Endothelial cell of umbilical vein (primary cell): ENCODE measurements around the gene ZNF75A. TPM values are rescaled to one million over a fixed set of nuclear protein-coding genes. Genes with fewer than 3 reads are reported as not detected.

Experiments used
- BruUV-seq: library from RNA; stranded (reverse); fragments of 400-500 nt; replicated peaks from 2 replicates; lab custom pipeline; 2021; lab: Mats Ljungman, UMichigan
- CTCF ChIA-PET: fragments of 300-600, 350-600 bp; sonication (Branson Sonifier 250); formaldehyde crosslinking; loops from one replicate; lab custom pipeline; 2021; ENCODE audit warnings: antibody characterized with exemption, inconsistent platforms; lab: Charles Lee
- POLR2A ChIA-PET: fragments of 300-600, 350-600 bp; sonication (Branson Sonifier 250); formaldehyde crosslinking; loops from one replicate; lab custom pipeline; 2021; ENCODE audit warnings: antibody characterized with exemption, inconsistent platforms; lab: Charles Lee
- DNase-seq: peaks from one replicate; pipeline ENCODE4 v3.0.0-alpha.2; 2011; ENCODE audit warnings: low read depth, low spot score
- FAIRE-seq: peaks from 2 replicates; lab custom pipeline; 2011; peaks lifted over from hg19 to GRCh38; lab: Jason Lieb, UNC
- H2AFZ ChIP-seq: 2 replicates; pipeline ENCODE4 v1.6.0; 2012; ENCODE audit warnings: low read depth, low read length, control low read depth, inconsistent platforms
- H3K27ac ChIP-seq: 2 replicates; pipeline ENCODE4 v1.5.1; 2011; ENCODE audit warnings: low read depth, mild to moderate bottlenecking, control low read depth, low read length, moderate library complexity; ENCODE audit not compliant: insufficient read depth
- H3K27me3 ChIP-seq, 2 experiments: 2 replicates each; pipeline versions ENCODE4 v1.6.0 to v1.6.1; 2011; ENCODE audit warnings: low read length in 2 of 2, mixed read lengths in 1 of 2; ENCODE audit not compliant: control insufficient read depth in 2 of 2, insufficient read depth in 2 of 2
- H3K36me3 ChIP-seq, 2 experiments: 2 replicates in 1 of 2; 3 replicates in 1 of 2; pipeline ENCODE4 v1.5.1; 2011; ENCODE audit warnings: low read length in 2 of 2, mild to moderate bottlenecking in 1 of 2, moderate library complexity in 1 of 2; ENCODE audit not compliant: control insufficient read depth in 2 of 2, insufficient read depth in 2 of 2; ENCODE audit errors: extremely low read depth in 1 of 2
- H3K4me1 ChIP-seq: 3 replicates; pipeline ENCODE4 v1.5.1; 2011; ENCODE audit warnings: mild to moderate bottlenecking, low read length; ENCODE audit not compliant: control insufficient read depth, insufficient read depth; ENCODE audit errors: extremely low read depth
- H3K4me2 ChIP-seq: 2 replicates; pipeline ENCODE4 v1.6.1; 2011; ENCODE audit warnings: low read length, control low read depth, mixed read lengths; ENCODE audit not compliant: insufficient read depth
- H3K4me3 ChIP-seq, 3 experiments: fragments of 200-600 bp in 1 of 3; sonication (generic), shearing (Covaris generic) in 1 of 3; replicated peaks in 1 of 3; 2 replicates each; pipeline ENCODE4 v1.5.1; 2011 to 2016; ENCODE audit warnings: control low read depth in 3 of 3, low read length in 3 of 3, mild to moderate bottlenecking in 2 of 3, inconsistent platforms in 1 of 3, low read depth in 1 of 3, moderate library complexity in 1 of 3; ENCODE audit not compliant: insufficient read depth in 1 of 3
- H3K79me2 ChIP-seq: 2 replicates; pipeline ENCODE4 v1.6.0; 2012; ENCODE audit warnings: low read length, inconsistent platforms; ENCODE audit not compliant: control insufficient read depth, insufficient read depth
- H3K9ac ChIP-seq: replicated peaks from 2 replicates; pipeline ENCODE3; 2011; ENCODE audit warnings: low read length, control low read depth; ENCODE audit not compliant: insufficient read depth; ENCODE audit errors: extremely low read depth
- H3K9me1 ChIP-seq: replicated peaks from 3 replicates; pipeline ENCODE4 v1.6.0; 2011; ENCODE audit warnings: mild to moderate bottlenecking, low read length; ENCODE audit not compliant: control insufficient read depth, insufficient read depth; ENCODE audit errors: extremely low read depth
- H3K9me3 ChIP-seq: replicated peaks from 2 replicates; pipeline ENCODE4 v1.5.1; 2012; ENCODE audit warnings: low read length, inconsistent platforms; ENCODE audit not compliant: control insufficient read depth, insufficient read depth
- H4K20me1 ChIP-seq: replicated peaks from 2 replicates; pipeline ENCODE3; 2011; ENCODE audit warnings: mild to moderate bottlenecking, low read length; ENCODE audit not compliant: control insufficient read depth, insufficient read depth; ENCODE audit errors: extremely low read depth
- CTCF ChIP-seq, 2 donors: IDR thresholded peaks; 1 replicate in 1 of 2; 2 replicates in 1 of 2; pipeline ENCODE4 v1.5.1; 2011; ENCODE audit warnings: low read length in 2 of 2, mild to moderate bottlenecking in 2 of 2, moderate library complexity in 2 of 2, control low read depth in 1 of 2, inconsistent platforms in 1 of 2, low read depth in 1 of 2; ENCODE audit not compliant: insufficient read depth in 1 of 2; ENCODE audit errors: extremely low read depth in 1 of 2
- EZH2 ChIP-seq: IDR thresholded peaks from 2 replicates; pipeline ENCODE4 v1.6.1; 2012; ENCODE audit warnings: borderline replicate concordance, low read depth, mild to moderate bottlenecking, moderate library complexity, low read length, inconsistent platforms; ENCODE audit not compliant: severe bottlenecking
- FOS ChIP-seq: IDR thresholded peaks from 2 replicates; pipeline ENCODE4 v1.6.1; 2011; ENCODE audit warnings: mild to moderate bottlenecking, low read length, moderate library complexity, borderline replicate concordance; ENCODE audit not compliant: insufficient read depth
- GATA2 ChIP-seq: IDR thresholded peaks from 2 replicates; pipeline ENCODE4 v1.7.0; 2011; ENCODE audit warnings: low read depth, mild to moderate bottlenecking, moderate library complexity, mixed read lengths, low read length; ENCODE audit not compliant: insufficient read length, insufficient read depth
- JUN ChIP-seq: IDR thresholded peaks from 2 replicates; pipeline ENCODE4 v1.6.1; 2011; ENCODE audit warnings: borderline replicate concordance, low read depth; ENCODE audit not compliant: insufficient read length, insufficient read depth
- MAX ChIP-seq: IDR thresholded peaks from 2 replicates; pipeline ENCODE4 v1.6.1; 2011; ENCODE audit not compliant: insufficient read depth, insufficient read length
- MYC ChIP-seq: IDR thresholded peaks from one replicate; pipeline ENCODE4 v1.6.1; 2011; ENCODE audit warnings: mild to moderate bottlenecking, low read depth, low read length
- POLR2A ChIP-seq: IDR thresholded peaks from 2 replicates; pipeline ENCODE4 v1.6.1; 2012; ENCODE audit warnings: low read depth, mild to moderate bottlenecking, control low read depth, low read length
- POLR2AphosphoS5 ChIP-seq: IDR thresholded peaks from 2 replicates; pipeline ENCODE4 v1.6.1; 2012; ENCODE audit warnings: low read depth, mild to moderate bottlenecking, control low read depth, low read length, moderate library complexity; ENCODE audit not compliant: insufficient read depth
- dilution Hi-C: fragments of 300-500 bp; cut with MboI; formaldehyde crosslinking; loops from one replicate; pipeline ENCODE4 v1.15.0; 2019; ENCODE audit warnings: low sequenced_read_pairs; ENCODE audit not compliant: extremely low pct_ligation_motif_present
- intact Hi-C: fragments of 100-400 bp; cut with micrococcal nuclease; formaldehyde crosslinking; loops from one replicate; pipeline ENCODE4 v1.10.0; 2022
- polyA plus RNA-seq, 4 experiments: library from polyadenylated mRNA; depleted of rRNA in 3 of 4; stranded (reverse) in 3 of 4; unstranded in 1 of 4; fragments of >200 nt; gene quantifications; 2 replicates each; pipeline versions ENCODE4 v1.2.1 to v1.2.3, GENCODE V29; 2011 to 2012; ENCODE audit warnings: missing spikeins in 1 of 4
- total RNA-seq: library from RNA; stranded (reverse); gene quantifications from 2 replicates; pipeline ENCODE4 v1.2.3, GENCODE V29; 2021

Gene ZNF75A
- total and polyA plus RNA-seq, 2 donors (not counting 3 experiments of a cell fraction or from before 2014, with no cell fraction given): 8.3 to 28.4 TPM

- FAIRE-seq (no peak), DNase-seq (no peak)
- no peaks in the 10 kb centered on the region for H3K4me1 ChIP-seq
- no peaks in the 10 kb centered on the region for H3K27me3 ChIP-seq
- no peaks in the 10 kb centered on the region for H3K9me1 ChIP-seq
- H3K36me3 ChIP-seq: peaks cover 0 to 9% of the 10 kb centered on the region in 2 experiments
- no peaks in the 10 kb centered on the region for H3K79me2 ChIP-seq
- BruUV-seq: no TSS peak
- peaks cover 19% of the 10 kb centered on the region for H3K9me3 ChIP-seq
- H3K27ac ChIP-seq: no peak overlapping the region
- TF ChIP-seq GATA2: no peak
- no peak for TF ChIP-seq POLR2A
- no peak for TF ChIP-seq MAX
- TF ChIP-seq EZH2: no peak
- no peak for TF ChIP-seq FOS
- TF ChIP-seq CTCF (IDR thresholded peaks at IDR 0.05; ENCODE audit: extremely low read depth in 1 of 2, insufficient read depth in 1 of 2, low read depth in 1 of 2, low read length in 2 of 2): no peak
- TF ChIP-seq POLR2AphosphoS5: no peak
- TF ChIP-seq MYC: no peak
- no peak for TF ChIP-seq JUN
- H3K9ac ChIP-seq: no peak overlapping the region
- ChIA-PET POLR2A (no interaction called here), CTCF (no interaction called here)
- intact Hi-C loops (no loop called here), dilution Hi-C loops (no loop called here)
- H3K4me3 ChIP-seq: no peak overlapping the region
- no peaks in the 10 kb centered on the region for H4K20me1 ChIP-seq
- H3K4me2 ChIP-seq: no peak overlapping the region
- no peak overlapping the region for H2AFZ ChIP-seq
Observed at GRCh38 chr16:3321816-3322215, 16.5 kb downstream of the ZNF75A start.
